GM21528 (cell line): ENCODE measurements around the gene STAT3.
"Not testable (repeated sequence)": the region's sequence is repeated elsewhere in the genome, so short reads cannot be mapped to it uniquely, and the experiment has no call there.

Source experiments
- ATAC-seq: cut with Tn5 transposase; IDR thresholded peaks from one replicate; pipeline ENCODE4 v1.9.1; 2021; ENCODE audit warnings: mild to moderate bottlenecking, moderate library complexity; ENCODE audit not compliant: unreplicated experiment, low FRiP score

STAT3 gene

GRCh38 chr17:42266462-42266861 is 121.8 kb downstream of the STAT3 start:
- ATAC-seq, result no peak

GRCh38 chr17:42264366-42264765 is 123.9 kb downstream of the STAT3 start:
- ATAC-seq, result not testable (repeated sequence)
